Muscle of arm (tissue), 12 donors: Measurements from ENCODE around the gene MOB4. TPM values are rescaled to one million over a fixed set of nuclear protein-coding genes. Genes with fewer than 3 reads are reported as not detected.
A peak's percentile ranks its signal among the peaks of the same experiment; 100 is the strongest.
"Not testable (repeated sequence)": the region's sequence is repeated elsewhere in the genome, so short reads cannot be mapped to it uniquely, and the experiment has no call there.

Experiments
- DNase-seq: peaks from one replicate; pipeline ENCODE4 v3.0.0-alpha.2; 2013
- polyA plus RNA-seq, 12 donors: library from polyadenylated mRNA; unstranded; fragments of 120-200 nt; gene quantifications; one replicate each; pipeline ENCODE4 v1.2.1, GENCODE V29; 2013; ENCODE audit not compliant: insufficient read length in 12 of 12

Gene MOB4
- polyA plus RNA-seq, 12 donors, result 24.8 to 53.6 (median 50.8) TPM; not detected in 1

DNA sequence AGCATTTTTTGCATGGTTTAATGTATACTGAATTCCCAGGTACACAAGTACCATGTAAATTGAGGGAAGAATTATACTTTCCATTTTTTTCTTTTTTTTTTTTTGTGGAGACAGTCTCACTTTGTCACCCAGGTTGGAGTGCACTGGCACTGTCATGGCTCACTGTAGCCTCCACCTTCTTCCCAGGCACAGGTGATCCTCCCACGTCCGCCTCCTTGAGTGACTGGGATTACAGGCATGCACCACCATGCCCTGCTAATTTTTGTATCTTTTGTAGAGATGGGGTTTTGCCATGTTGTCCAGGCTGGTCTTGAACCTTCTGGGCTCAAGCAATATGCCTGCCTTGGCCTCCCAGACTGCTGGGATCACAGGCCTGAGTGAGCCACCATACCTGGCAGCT is 11.9 kb upstream of the MOB4 start:
- no peak for DNase-seq

DNA sequence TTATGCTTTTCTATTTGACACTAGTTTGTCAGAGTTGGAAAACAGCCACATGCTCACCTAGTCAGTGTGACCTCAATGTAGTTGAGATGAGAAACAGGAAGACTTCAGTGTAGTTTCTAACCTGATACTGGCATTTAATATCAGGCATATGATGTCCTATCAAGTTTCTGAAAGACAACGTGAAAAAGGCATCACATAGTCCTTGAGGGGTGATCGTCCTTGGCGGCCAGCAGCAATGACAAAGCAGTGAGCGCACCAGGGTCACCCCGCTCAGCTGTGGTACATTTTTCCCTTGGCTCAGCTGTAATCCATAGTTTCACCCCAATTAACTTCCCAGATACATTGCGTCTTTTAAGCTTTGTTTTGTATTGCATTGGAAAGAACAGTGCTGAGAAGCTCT is 11.4 kb upstream of the MOB4 start:
- DNase-seq, result no peak

DNA sequence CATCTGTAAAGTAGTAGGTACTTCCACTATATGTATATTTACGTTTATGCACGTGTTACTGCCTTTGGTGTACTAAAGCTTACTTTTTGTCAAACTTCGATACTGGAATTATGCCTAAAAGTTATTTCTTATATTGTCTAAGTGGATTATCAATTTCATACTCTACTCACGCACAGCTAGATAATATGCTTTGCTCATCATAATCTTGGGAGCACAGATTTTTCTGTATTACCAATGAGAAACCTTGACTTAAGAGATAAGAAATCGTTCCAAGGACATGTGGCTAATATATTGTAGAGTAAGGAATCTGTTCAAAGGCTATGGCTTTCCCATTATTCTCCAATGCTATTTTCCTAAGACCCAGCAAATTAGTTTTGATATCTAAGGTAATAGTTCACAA is 9.2 kb upstream of the MOB4 start:
- no peak for DNase-seq

DNA sequence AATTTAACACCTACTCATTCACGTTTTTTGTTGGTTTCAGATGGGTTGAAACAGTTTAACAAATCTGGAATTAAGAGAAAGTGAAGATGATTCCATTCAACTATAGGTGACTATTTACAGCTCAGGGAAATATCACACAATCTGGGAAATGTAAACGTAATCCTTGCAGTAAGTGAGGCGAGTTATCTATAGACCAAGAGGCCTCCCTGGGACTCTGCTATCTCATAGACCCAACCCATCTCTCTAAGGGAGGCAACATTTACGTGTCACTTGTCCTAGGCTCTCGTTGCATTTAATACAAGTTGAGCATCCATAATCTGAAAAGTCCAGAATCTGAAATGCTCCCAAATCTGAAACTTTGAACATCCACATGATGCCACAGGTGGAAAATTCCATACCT is 2.0 kb upstream of the MOB4 start:
- DNase-seq, result no peak

DNA sequence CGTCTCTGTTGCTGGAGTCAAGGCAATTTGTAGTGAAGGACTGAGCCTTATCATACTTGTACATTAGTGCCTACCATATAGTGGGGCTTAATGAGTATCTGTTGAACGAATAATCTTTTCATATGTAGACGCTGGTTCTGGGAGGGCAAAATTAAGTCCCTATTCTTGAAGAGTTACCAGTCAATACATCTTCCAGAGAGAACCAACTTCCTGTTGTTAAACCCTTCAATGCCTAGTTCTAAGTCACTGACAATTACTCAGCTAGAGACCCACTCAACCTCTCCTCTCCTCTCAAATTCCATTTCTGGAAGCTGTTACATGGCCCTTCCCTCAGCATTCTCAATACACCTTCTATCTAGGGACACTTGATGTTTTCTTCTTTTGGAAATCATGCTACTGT is 1.1 kb upstream of the MOB4 start:
- DNase-seq, result peak; percentile 9

DNA sequence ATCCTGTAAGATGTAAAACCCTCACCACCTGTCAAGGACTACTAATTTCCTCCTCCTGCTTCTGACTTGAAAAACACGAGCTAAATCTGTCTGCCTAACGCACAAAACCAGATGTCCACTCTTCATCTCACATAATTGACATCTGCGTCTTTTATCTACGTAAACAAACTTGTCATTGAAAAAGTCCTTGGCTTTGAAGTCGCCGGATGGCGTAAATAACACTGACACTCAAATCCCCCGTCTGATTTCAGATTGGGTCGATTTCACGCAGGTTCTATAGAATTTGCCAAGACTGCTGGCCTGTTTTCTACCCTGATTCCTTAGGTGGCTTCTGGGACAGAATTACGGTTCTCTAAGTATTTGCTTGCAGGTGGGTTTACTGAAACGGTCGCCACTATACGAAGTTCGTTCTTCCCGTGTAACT is 539 bp upstream of the MOB4 start:
- no peak for DNase-seq

DNA sequence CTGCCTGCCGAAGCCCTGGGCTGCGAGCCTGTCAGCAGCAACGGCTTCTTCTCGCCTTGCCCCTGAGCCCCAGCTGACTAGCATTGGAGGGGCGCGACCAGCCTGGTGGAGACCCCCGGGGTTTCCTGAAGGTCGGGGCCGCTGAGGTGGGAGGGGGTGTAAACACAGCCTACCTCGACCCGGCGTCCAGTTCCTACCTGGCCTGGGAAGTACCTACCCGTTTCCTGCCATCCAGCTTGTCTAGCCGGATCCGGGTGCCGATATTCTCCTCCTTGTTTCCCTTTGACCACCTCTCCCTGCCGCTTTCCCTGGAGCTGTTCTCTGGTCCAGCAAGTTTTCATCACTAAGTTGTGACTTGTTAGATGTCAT is 511 bp downstream of the MOB4 start:
- peak; percentile 27 for DNase-seq

DNA sequence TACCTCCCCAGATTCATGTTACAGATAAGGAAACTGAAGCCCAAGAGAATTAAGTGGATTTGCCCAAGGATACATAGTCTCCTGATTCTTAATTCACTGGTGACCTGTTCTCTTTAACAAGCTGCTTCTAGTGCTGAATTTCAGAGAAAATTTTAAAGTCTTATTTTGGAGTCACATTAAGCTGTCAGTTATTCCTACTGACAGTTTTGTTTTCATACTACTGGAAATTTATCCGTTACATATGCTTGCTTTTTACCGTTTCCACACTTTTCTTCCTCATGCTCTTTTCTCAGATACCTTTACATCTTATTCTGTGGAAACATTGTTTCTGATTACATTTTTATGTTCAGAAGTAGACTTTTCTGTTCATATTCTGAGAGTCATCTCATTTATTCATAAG is 1.3 kb downstream of the MOB4 start:
- no peak for DNase-seq

DNA sequence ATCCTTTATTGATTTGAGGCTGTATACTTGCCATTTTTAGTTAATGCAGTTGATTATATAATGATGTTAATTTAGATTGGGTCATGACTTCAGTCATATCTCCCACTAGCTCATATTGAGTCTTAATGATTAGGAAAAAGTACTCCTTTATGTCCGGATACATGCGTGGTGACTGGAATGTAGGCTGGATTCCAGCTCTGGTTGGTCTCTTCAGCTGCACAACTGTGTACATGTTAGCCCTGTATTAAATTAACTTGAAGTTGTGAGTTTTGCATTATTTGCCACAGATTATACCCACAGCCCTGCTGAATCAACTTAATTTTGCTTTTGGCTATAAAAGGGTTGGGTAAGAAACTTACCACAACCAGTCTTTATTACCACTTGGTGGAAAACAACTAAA is 22.5 kb downstream of the MOB4 start:
- DNase-seq, result no peak

DNA sequence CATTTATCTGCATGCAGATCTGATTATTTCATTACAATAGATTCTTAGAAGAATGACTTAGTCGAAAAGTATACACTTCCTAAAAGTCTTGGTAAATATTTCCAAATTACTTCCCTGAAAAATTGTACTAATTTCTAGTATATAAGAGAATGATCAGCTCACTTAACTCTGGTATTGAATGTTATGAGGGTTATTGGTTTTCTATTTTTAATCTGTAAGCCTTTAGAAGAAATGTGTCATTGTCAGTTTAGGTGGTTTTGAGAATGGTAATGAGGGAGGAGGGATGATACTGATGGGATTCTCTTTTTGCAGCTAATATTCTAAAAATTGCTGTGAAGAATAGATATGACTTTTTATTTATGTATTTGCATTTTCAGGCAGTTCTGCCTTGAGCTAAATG is 23.9 kb downstream of the MOB4 start:
- no peak for DNase-seq

DNA sequence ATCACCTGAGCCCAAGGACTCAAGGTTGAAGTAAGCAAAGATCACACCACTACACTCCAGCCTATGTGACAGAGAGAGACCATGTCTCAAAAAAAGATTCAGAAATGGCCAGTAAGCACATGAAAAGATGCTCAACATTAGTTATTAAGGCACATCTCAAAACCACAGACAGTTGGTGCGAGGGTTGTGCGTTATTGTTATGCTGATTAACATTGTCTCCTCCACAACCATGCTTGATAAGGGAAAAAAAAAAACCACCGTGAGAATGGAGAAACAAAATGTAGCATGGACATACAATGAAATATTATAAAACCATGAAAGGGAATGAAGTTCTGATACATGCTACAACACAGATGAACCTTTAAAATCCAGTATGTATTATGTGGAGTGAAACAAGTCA is 27.3 kb downstream of the MOB4 start:
- no peak for DNase-seq

DNA sequence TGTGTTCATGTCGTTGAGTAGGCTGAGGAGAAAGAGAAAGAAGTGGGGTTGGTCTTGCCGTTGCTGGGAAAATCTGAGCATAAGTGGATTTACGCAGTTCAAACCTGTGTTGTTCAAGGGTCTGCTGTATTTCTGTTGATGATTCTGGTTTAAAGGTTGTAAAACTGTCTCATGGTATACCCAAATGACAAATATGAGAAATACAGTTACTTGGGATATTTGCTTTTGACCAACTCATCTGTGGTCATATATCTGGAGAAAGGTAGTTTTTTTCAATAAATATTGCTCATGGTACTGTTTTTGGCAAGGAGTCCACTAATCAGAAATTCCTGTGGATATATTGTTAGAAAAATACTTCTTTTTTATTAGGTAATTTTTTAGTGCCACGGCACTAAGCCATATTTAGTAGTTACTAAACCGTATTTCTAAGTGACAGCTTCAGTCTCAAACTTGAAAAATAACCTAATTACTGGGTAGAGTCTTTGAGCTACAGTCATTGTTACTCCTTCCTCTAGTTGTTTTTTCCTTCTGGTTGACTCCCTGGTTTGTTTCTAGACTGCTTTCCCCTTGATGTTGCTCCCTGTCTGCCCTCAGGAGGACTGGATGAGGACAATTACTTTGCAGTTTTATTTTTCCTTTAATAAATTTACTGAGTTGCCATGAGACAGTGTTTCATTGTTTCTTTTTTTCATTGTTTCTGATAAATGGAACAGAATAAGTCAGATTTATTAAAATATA is 31.5 kb downstream of the MOB4 start:
- no peak for DNase-seq

DNA sequence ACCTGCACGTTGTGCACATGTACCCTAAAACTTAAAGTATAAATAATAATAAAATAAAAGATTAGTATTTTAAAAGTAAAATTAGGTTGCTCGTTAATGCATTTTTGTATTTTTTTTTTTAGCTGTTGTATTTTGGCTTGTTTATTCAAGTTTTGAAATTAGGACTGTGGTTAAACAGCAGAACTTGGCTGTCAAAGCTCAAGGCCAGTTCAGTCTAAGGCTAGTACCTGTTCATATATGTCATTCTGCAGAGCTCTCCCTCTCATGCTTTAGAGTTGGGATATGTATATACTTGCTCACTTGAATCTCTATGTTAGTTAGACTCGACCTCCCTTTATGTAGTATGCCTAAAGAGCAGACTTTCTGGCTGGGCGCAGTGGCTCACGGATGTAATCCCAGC is 32.7 kb downstream of the MOB4 start:
- DNase-seq, result no peak

DNA sequence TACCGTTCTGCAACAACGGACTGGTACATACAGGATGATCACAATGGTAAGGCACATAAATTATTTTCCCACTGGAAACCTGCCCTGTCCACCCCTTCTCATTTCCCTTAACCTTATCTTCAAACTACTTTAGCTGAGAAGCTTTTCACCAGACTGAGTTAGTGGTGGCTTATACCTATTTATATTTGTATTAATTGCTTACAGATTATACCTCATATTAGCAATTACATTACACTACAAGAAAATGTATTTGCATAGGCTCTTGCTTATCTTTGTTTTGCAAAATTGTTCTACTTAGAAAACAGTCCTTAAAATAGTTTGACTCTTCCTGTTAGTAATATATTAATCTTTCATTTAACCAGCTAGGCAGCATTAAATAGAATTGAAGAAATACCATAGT is 35.4 kb downstream of the MOB4 start:
- DNase-seq, result not testable (repeated sequence)

DNA sequence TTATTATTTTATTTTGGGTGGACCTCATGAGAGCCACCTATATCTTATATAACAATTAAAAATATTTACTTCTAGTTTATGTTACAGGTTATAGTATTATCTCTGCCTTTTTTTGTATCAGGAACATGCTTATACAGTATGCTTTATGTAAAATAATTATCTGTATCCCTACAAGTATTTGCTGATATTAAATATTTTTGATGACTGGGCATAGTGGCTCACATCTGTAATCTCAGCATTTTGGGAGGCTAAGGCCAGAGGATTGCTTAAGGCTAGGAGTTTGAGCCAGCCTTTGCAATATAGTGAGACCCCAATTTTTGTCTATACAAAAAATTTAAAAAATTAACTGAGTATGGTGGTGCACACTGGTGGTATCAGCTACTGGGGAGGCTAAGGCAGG is 39.6 kb downstream of the MOB4 start:
- no peak for DNase-seq

DNA sequence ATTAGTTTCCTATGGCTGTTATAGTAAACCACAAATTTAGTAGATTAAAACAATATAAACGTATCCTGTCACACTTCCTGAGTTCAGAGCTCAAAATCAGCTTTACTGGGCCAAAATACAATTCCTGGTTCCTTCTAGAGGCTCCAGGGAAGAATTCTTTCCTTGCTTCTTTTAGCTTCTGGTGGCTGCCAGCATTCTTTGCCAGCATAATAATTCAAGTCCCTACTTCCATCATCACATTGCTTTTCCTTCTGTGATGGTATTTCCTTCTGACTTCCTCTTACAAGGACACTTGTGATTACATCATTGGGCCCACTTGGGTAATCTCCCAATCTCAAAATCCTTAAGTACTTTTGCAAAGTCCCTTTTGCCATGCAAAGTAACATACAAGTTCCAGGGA is 40.6 kb downstream of the MOB4 start:
- peak; percentile 76 for DNase-seq

DNA sequence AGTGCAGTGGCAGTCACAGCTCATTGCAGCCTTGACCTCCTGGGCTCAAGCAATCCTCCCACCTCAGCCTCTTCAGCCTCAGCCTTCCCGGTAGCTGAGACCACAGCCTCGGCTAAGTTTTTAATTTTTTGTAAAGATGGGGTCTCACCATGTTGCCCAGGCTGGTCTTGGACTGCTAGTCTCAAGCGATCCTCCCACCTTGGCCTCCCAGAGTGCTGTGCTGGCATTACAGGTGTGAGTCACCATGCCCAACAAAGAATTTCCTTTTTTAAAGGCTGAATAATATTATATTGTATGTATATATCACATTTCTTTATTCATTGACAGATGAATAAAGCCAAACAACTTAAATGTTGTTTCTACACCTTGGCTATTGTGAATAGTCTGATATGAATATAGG is 42.5 kb downstream of the MOB4 start:
- no peak for DNase-seq

DNA sequence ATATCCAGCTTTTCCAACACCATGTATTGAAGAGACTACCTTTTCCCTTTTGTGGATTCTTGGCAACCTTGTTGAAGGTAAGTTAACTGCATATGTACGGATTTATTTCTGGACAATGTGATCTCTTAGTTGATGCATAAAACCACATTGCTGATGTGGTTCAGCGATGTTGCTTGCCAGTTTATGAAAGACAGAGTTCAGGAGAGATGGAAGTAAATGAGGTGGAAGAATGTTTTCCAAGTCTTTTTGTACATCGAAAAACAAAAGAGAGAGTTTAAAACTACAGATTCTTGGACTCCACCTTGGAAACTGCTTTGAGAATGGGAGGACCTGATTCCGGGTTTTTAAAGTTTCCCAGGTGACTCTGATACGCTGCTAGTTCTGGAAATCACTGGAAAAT is 43.8 kb downstream of the MOB4 start:
- DNase-seq, result no peak

DNA sequence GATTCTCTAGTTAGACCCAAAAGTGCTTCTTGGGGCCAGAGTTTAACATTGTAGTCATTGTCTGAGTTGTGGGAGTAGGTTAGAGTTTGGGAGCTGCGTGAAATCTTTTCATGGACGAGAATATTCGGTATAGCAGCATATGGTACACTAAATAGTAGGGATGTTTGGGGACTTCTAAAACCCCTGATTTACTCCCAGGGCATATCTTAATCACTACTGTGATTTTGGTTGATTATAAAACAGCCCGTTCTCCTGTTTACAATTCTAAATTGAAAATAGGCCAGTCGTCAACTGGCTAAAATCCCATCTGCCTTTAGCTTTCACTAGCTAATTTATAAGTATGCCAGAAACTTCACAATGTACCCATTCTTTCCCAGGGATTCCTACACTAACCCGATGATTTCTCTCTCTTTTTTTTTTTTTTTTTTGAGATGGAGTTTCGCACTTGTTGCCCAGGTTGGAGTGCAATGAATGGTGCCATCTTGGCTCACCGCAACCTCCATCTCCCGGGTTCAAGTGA is 44.3 kb downstream of the MOB4 start:
- no peak for DNase-seq

DNA sequence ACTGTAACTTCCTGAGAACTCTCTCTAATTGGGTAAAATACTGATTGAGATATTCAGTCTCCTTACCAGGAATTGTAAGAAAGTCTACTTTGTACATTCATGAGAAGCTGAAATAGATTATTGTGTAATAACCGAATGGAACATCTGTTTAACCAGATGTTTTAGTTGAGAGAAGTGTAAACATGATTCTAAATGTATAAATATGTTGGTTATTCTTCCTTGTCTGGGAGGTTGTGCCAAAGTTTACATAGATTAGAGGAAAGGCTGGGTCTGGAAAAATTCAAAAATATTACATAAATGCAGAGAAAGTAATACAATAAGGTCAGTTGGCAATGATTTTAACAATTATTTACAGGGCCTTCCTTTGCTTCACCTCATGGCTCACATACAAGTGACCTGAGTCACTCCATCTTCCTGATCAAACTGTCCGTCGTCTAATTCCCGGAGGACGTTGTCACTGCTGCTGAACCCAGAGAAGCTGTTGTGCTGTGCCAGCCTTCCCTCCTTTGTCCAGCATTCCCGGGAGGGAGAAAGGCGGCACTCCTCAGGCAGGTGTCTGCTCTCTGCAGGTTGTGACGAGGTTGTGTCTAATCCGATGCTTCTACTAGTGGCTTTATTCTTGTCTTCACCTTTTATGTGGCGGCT is 55.9 kb downstream of the MOB4 start:
- DNase-seq, result peak; percentile 54

DNA sequence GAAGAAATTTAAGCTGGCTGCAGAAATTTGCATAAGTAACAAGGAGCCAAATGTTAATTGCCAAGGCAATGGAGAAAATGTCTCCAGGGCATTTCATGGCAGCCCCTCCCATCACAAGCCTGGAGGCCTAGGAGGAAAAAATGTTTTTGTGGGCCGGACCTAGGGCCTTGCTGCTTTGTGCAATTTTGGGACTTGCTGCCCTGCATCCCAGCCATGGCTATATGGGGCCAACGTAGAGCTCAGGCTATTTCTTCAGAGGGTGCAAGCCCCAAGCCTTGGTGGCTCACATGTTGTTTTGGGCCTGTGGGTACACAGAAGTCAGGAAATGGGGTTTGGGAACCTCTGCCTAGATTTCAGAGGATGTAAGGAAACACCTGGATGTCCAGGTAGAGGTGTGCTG is 57.7 kb downstream of the MOB4 start:
- DNase-seq, result no peak

DNA sequence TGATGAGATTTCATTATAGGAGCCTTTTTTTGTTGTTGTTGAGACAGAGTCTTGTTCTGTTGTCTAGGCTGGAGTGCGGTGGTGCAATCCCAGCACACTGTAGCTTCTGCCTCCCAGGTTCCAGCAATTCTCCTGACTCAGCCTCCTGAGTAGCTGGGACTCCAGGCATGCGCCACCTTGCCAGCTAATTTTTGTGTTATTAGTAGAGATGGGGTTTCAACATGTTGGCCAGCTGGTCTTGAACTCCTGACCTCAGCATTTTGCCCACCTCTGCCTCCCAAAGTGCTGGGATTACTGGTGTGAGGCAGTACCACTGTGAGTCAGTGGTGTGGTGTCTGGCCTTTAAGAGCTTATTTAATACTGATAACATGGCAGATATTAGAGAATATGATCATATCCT is 60.1 kb downstream of the MOB4 start:
- DNase-seq, result no peak

DNA sequence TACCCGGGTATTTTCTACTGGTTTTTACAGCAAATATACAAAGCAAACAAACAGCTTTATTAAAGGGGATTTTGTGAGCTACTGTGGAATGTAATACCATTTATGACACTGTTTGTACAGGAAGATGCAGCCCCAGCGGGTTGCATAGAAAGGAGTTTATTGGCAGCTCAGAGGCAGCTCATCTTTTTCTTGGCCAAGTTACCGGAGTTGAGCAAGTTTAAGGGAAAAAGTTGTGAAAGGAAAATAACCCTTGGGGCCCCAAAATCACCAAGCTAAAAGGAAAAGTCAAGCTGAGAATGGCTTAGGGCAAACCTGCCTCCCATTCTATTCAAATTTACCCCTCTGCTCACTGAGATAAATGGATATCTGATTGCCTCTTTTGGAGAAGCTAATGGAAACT is 60.8 kb downstream of the MOB4 start:
- DNase-seq, result peak; percentile 69

DNA sequence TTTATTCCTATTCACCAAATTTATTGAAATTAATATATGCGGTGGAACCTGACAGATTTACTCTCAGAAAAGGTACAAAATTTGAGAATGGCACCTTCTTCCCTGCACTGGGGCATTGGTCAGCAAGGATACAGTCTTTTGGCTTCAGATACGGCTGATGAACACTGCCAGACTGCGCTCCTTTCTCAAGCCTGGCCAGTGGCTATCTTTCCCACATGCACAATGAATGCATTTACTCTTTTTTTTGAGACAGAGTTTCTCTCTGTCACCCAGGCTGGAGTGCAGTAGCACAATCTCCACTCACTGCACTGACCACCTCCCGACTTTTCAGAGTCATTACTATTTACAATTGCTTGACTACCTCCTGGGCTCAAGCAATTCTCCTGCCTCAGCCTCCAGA is 61.6 kb downstream of the MOB4 start:
- DNase-seq, result no peak
